Bone marrow (tissue), 2 donors: ENCODE measurements around the gene HOXC11.

Experiments
- DNase-seq, 2 donors: peaks; one replicate each; lab custom pipeline; 2025; lab: John Stamatoyannopoulos, UW

Gene HOXC11

GRCh38 chr12:53956914-53957536 lies 15.9 kb upstream of the HOXC11 start:
- DNase-seq: no peak

- no peak for DNase-seq
These were observed 14.8 kb upstream of the HOXC11 start for GRCh38 chr12:53958128-53958527.

- no peak for DNase-seq
These were observed 13.6 kb upstream of the HOXC11 start for GRCh38 chr12:53959314-53959713.

GRCh38 chr12:53960187-53961024 lies 12.5 kb upstream of the HOXC11 start:
- no peak for DNase-seq

GRCh38 chr12:53961025-53961761 lies 11.7 kb upstream of the HOXC11 start:
- DNase-seq: no peak

- DNase-seq: no peak
These were observed 9.9 kb upstream of the HOXC11 start for GRCh38 chr12:53963005-53963404.

GRCh38 chr12:53963434-53964314 lies 9.3 kb upstream of the HOXC11 start:
- DNase-seq: no peak

GRCh38 chr12:53964315-53964713 lies 8.6 kb upstream of the HOXC11 start:
- DNase-seq: no peak

GRCh38 chr12:53965281-53966084 lies 7.4 kb upstream of the HOXC11 start:
- DNase-seq: no peak

- no peak for DNase-seq
These were observed 6.9 kb upstream of the HOXC11 start for GRCh38 chr12:53966085-53966384.

GRCh38 chr12:53966385-53967133 lies 6.4 kb upstream of the HOXC11 start:
- no peak for DNase-seq

GRCh38 chr12:53967421-53967925 lies 5.5 kb upstream of the HOXC11 start:
- DNase-seq: no peak

GRCh38 chr12:53968214-53969127 lies 4.5 kb upstream of the HOXC11 start:
- DNase-seq: no peak

- no peak for DNase-seq
These were observed 3.2 kb upstream of the HOXC11 start for GRCh38 chr12:53969588-53970259.

GRCh38 chr12:53970451-53970850 lies 2.5 kb upstream of the HOXC11 start:
- no peak for DNase-seq

GRCh38 chr12:53971129-53971528 lies 1.8 kb upstream of the HOXC11 start:
- no peak for DNase-seq

- no peak for DNase-seq
These were observed 1.2 kb upstream of the HOXC11 start for GRCh38 chr12:53971686-53972085.

- DNase-seq: no peak
These were observed 699 bp upstream of the HOXC11 start for GRCh38 chr12:53972152-53972702.
